ENCODE results near the gene CIRBP. TPM values are rescaled to one million over a fixed set of nuclear protein-coding genes. Genes with fewer than 3 reads are reported as not detected.
"Not testable (repeated sequence)": the region's sequence is repeated elsewhere in the genome, so short reads cannot be mapped to it uniquely, and the experiment has no call there.

The CIRBP gene
- polyA plus RNA-seq, 1 donor: 895 TPM

GRCh38 chr19:1239796-1240737 is 29.1 kb upstream of the CIRBP start:
- peak; percentile 87 for DNase-seq

GRCh38 chr19:1240925-1241324 is 28.2 kb upstream of the CIRBP start:
- DNase-seq: no peak

GRCh38 chr19:1241417-1242095 is 27.6 kb upstream of the CIRBP start, which contains the start of gene ATP5F1D:
Gene ATP5F1D (plus strand): TSS chr19:1241751. CDS start chr19:1241851, 100 bp downstream.
- peak; percentile 86 for DNase-seq

GRCh38 chr19:1243768-1244692 is 25.1 kb upstream of the CIRBP start:
- no peak for DNase-seq

- no peak for DNase-seq
These were observed 24.3 kb upstream of the CIRBP start for GRCh38 chr19:1244693-1245451.

- no peak for DNase-seq
These were observed 23.5 kb upstream of the CIRBP start for GRCh38 chr19:1245494-1246264.

- not testable (repeated sequence) for DNase-seq
These were observed 22.7 kb upstream of the CIRBP start for GRCh38 chr19:1246265-1247087.

GRCh38 chr19:1247748-1248138 is 21.4 kb upstream of the CIRBP start:
- no peak for DNase-seq

- no peak for DNase-seq
These were observed 20.9 kb upstream of the CIRBP start, which contains the start of gene MIDN for GRCh38 chr19:1248139-1248785. Gene MIDN (plus strand): TSS chr19:1248583. CDS start chr19:1250297, 1,714 bp downstream.

GRCh38 chr19:1248786-1249297 is 20.3 kb upstream of the CIRBP start:
- no peak for DNase-seq

- peak; percentile 97 for DNase-seq
These were observed 19.7 kb upstream of the CIRBP start for GRCh38 chr19:1249298-1249989.

- no peak for DNase-seq
These were observed 19.1 kb upstream of the CIRBP start for GRCh38 chr19:1249990-1250436.

GRCh38 chr19:1250437-1251260 is 18.5 kb upstream of the CIRBP start:
- no peak for DNase-seq

- no peak for DNase-seq
These were observed 17.6 kb upstream of the CIRBP start for GRCh38 chr19:1251330-1252220.

GRCh38 chr19:1252221-1252820 is 16.8 kb upstream of the CIRBP start:
- DNase-seq: no peak

Data from left kidney (tissue), 2 donors.